K562 (cell line): Measurements from ENCODE around the gene SMIM41. TPM values are rescaled to one million over a fixed set of nuclear protein-coding genes. Genes with fewer than 3 reads are reported as not detected.

ENCODE experiments used
- ATAC-seq: fragments of 200-7000 bp; cut with Tn5 transposase; 3 replicates; pipeline ENCODE4 v1.9.1; 2020; ENCODE audit warnings: moderate library complexity
- BruUV-seq: library from RNA; stranded (reverse); fragments of 400-500 nt; replicated peaks from 2 replicates; lab custom pipeline; 2021; lab: Mats Ljungman, UMichigan
- CTCF ChIA-PET: fragments of 300-600 bp; formaldehyde crosslinking; extraction: SDS; loops from one replicate; lab custom pipeline; 2021; ENCODE audit warnings: low intra/inter-chr PET ratio; lab: Yijun Ruan, JAX
- POLR2A ChIA-PET: fragments of 300-600, 350-650 bp; sonication (Branson Sonifier 250); formaldehyde crosslinking; extraction: SDS; loops from one replicate; lab custom pipeline; 2021; ENCODE audit warnings: antibody characterized with exemption, inconsistent platforms; lab: Yijun Ruan, JAX
- DNase-seq, 4 experiments: peaks; one replicate each; pipeline versions ENCODE4 v3.0.0 to v3.0.0-alpha.2; 2011 to 2018; ENCODE audit warnings: low spot score in 3 of 4, mixed read lengths in 3 of 4; ENCODE audit errors: extremely low read depth in 1 of 4
- FAIRE-seq: peaks from 2 replicates; lab custom pipeline; 2011; peaks lifted over from hg19 to GRCh38; lab: Jason Lieb, UNC
- H2AFZ ChIP-seq: 2 replicates; pipeline ENCODE4 v1.6.0; 2011; ENCODE audit warnings: low read depth, low read length, control low read depth, inconsistent platforms
- H3K27ac ChIP-seq: fragments of 200-600 bp; 3 replicates; pipeline ENCODE4 v1.8.0; 2011; ENCODE audit warnings: low read depth, mild to moderate bottlenecking, control low read depth, inconsistent platforms, low read length, moderate library complexity, mixed read lengths; ENCODE audit errors: extremely low read depth
- H3K27me3 ChIP-seq, 2 experiments: fragments of 300-600 bp in 1 of 2; 2 replicates in 1 of 2; 3 replicates in 1 of 2; pipeline versions ENCODE4 v1.6.0 to v1.8.0; 2011; ENCODE audit warnings: inconsistent platforms in 2 of 2, low read length in 2 of 2, mild to moderate bottlenecking in 1 of 2, mixed read lengths in 1 of 2, moderate library complexity in 1 of 2; ENCODE audit not compliant: control insufficient read depth in 2 of 2, insufficient read depth in 2 of 2
- H3K36me3 ChIP-seq: fragments of 300-600 bp; 3 replicates; pipeline ENCODE4 v1.8.0; 2011; ENCODE audit warnings: mild to moderate bottlenecking, low read length, inconsistent platforms; ENCODE audit not compliant: control insufficient read depth, insufficient read depth
- H3K4me1 ChIP-seq, 2 experiments: fragments of 200-600 bp in 1 of 2; replicated peaks in 1 of 2; 2 replicates in 1 of 2; 3 replicates in 1 of 2; pipeline versions ENCODE4 v1.5.1 to v1.8.0; 2011; ENCODE audit warnings: inconsistent platforms in 2 of 2, low read length in 2 of 2, mild to moderate bottlenecking in 1 of 2, mixed read lengths in 1 of 2, moderate library complexity in 1 of 2; ENCODE audit not compliant: control insufficient read depth in 2 of 2, insufficient read depth in 2 of 2
- H3K4me2 ChIP-seq: 2 replicates; pipeline ENCODE4 v1.6.1; 2011; ENCODE audit warnings: low read length, control low read depth, inconsistent platforms, mixed read lengths; ENCODE audit not compliant: insufficient read depth
- H3K4me3 ChIP-seq: fragments of 200-600 bp; sonication (generic), shearing (Covaris generic); 2 replicates; pipeline ENCODE4 v1.5.1; 2016; ENCODE audit warnings: control low read depth, inconsistent platforms
- H3K79me2 ChIP-seq: fragments of 200-600 bp; 3 replicates; pipeline ENCODE4 v1.8.0; 2011; ENCODE audit warnings: low read length, inconsistent platforms; ENCODE audit not compliant: control insufficient read depth, insufficient read depth
- H3K9ac ChIP-seq, 2 experiments: 2 replicates each; pipeline versions ENCODE4 v1.6.0 to v1.6.1; 2011; ENCODE audit warnings: low read depth in 2 of 2, low read length in 2 of 2, control low read depth in 1 of 2, inconsistent platforms in 1 of 2, mild to moderate bottlenecking in 1 of 2, mixed read lengths in 1 of 2; ENCODE audit not compliant: insufficient read depth in 1 of 2
- H3K9me1 ChIP-seq: one replicate; pipeline ENCODE4 v1.6.0; 2011; ENCODE audit warnings: inconsistent platforms, mild to moderate bottlenecking, low read length, moderate library complexity; ENCODE audit not compliant: control insufficient read depth, insufficient read depth
- H3K9me3 ChIP-seq: replicated peaks from 2 replicates; pipeline ENCODE4 v1.5.1; 2011; ENCODE audit warnings: low read depth, low read length, inconsistent platforms; ENCODE audit not compliant: control insufficient read depth, insufficient read depth
- H4K20me1 ChIP-seq: replicated peaks from 2 replicates; pipeline ENCODE4 v1.6.1; 2011; ENCODE audit warnings: low read length, inconsistent platforms, mixed read lengths; ENCODE audit not compliant: control insufficient read depth, insufficient read depth
- BRD4 ChIP-seq: fragments of 200-600 bp; sonication (generic); IDR thresholded peaks from 2 replicates; pipeline ENCODE4 v1.6.1; 2017; ENCODE audit warnings: inconsistent platforms
- CHD4 ChIP-seq: fragments of 200-600 bp; sonication (generic); IDR thresholded peaks from 3 replicates; pipeline ENCODE4 v1.6.1; 2012; ENCODE audit warnings: low read depth, mild to moderate bottlenecking, mixed read lengths, low read length, inconsistent platforms; ENCODE audit not compliant: insufficient read depth, insufficient replicate concordance, poor library complexity, severe bottlenecking
- NCOR1 ChIP-seq: fragments of 450-650 bp; IDR thresholded peaks from 2 replicates; pipeline ENCODE4 v1.6.1; 2016; ENCODE audit warnings: mild to moderate bottlenecking, moderate library complexity
- PCBP1 ChIP-seq: fragments of 200-400 bp; formaldehyde crosslinking; IDR thresholded peaks from 2 replicates; pipeline ENCODE4 v1.6.1; 2018; ENCODE audit warnings: mild to moderate bottlenecking, low read depth, low read length; ENCODE audit not compliant: poor library complexity, severe bottlenecking
- PHB ChIP-seq: fragments of 250-450 bp; sonication (Bioruptor Pico); IDR thresholded peaks from 2 replicates; pipeline ENCODE4 v1.5.0; 2021
- PML ChIP-seq: IDR thresholded peaks from 2 replicates; pipeline ENCODE4 v1.6.1; 2012; ENCODE audit warnings: low read length, inconsistent platforms
- SREBF1 ChIP-seq: fragments of 150-350 bp; IDR thresholded peaks from 2 replicates; pipeline ENCODE4 v1.6.1; 2014; ENCODE audit warnings: antibody characterized with exemption, low read depth, low read length, borderline replicate concordance
- U2AF1 ChIP-seq: fragments of 200-400 bp; formaldehyde crosslinking; optimal IDR thresholded peaks from 2 replicates; pipeline ENCODE3; 2017; ENCODE audit warnings: mild to moderate bottlenecking, low read depth, low read length, moderate library complexity
- ZFP36 ChIP-seq: fragments of 150-350 bp; IDR thresholded peaks from 2 replicates; pipeline ENCODE4 v1.6.1; 2018; ENCODE audit warnings: low read length, low read depth; ENCODE audit not compliant: partially characterized antibody
- ZNF780A ChIP-seq: fragments of 250-450 bp; sonication (Bioruptor Pico); IDR thresholded peaks from 2 replicates; pipeline ENCODE4 v1.5.0; 2021; ENCODE audit warnings: mild to moderate bottlenecking
- WGBS: fragments of 100-300 bp; shearing (Covaris generic); methylation state at CpG from one replicate; pipeline ENCODE4 v1.1.6; 2016; ENCODE audit warnings: low coverage, mixed read lengths; ENCODE audit not compliant: insufficient coverage; ENCODE audit errors: missing lambda C conversion rate; 5-methylcytosine and 5-hydroxymethylcytosine counted together
- in situ Hi-C: fragments of 300-500 bp; cut with MboI; formaldehyde crosslinking; loops from 4 replicates; pipeline ENCODE4 v1.15.0; 2018; ENCODE audit warnings: inconsistent platforms, mixed read lengths
- intact Hi-C: fragments of 100-400 bp; cut with micrococcal nuclease; formaldehyde crosslinking; loops from 2 replicates; pipeline ENCODE4 v1.14.2; 2022
- polyA plus RNA-seq, 8 experiments: library from polyadenylated mRNA; depleted of rRNA in 4 of 8; stranded (reverse) in 5 of 8; unstranded in 3 of 8; fragments of >200 nt; fragmentation: Nextera tagmentation in 2 of 8; fragmentation: Illumina TruSeq in 1 of 8; extraction: Ambion mirVana in 2 of 8; extraction: Trizol in 1 of 8; gene quantifications; 2 replicates each; pipeline versions ENCODE4 v1.2.1 to v1.2.3, GENCODE V29; 2011 to 2014; ENCODE audit warnings: inconsistent platforms in 1 of 8, missing spikeins in 1 of 8
- total RNA-seq, 7 experiments: library from RNA; depleted of rRNA in 6 of 7; stranded (reverse); fragments of >200 nt in 6 of 7; fragmentation: Illumina TruSeq in 2 of 7; extraction: Trizol in 2 of 7; gene quantifications; 2 replicates each; pipeline versions ENCODE4 v1.2.1 to v1.2.3, GENCODE V29; 2011 to 2021; ENCODE audit warnings: low replicate concordance in 1 of 7
- TF ChIP-seq, protein P1 (sequence below): fragments of 450-650 bp; formaldehyde crosslinking; IDR thresholded peaks from 2 replicates; pipeline ENCODE4 v1.4.0; 2022; ENCODE audit warnings: mild to moderate bottlenecking, moderate library complexity
- TF ChIP-seq, protein P2 (sequence below): sonication (generic); formaldehyde crosslinking; IDR thresholded peaks from 2 replicates; pipeline ENCODE4 v1.8.0; 2022; ENCODE audit warnings: mild to moderate bottlenecking, missing genetic modification reagents, borderline replicate concordance

Gene SMIM41
- total and polyA plus RNA-seq, 9 of the 15 experiments (the other 6 are each of a cell fraction or from before 2014, with no cell fraction given): not detected

DNA sequence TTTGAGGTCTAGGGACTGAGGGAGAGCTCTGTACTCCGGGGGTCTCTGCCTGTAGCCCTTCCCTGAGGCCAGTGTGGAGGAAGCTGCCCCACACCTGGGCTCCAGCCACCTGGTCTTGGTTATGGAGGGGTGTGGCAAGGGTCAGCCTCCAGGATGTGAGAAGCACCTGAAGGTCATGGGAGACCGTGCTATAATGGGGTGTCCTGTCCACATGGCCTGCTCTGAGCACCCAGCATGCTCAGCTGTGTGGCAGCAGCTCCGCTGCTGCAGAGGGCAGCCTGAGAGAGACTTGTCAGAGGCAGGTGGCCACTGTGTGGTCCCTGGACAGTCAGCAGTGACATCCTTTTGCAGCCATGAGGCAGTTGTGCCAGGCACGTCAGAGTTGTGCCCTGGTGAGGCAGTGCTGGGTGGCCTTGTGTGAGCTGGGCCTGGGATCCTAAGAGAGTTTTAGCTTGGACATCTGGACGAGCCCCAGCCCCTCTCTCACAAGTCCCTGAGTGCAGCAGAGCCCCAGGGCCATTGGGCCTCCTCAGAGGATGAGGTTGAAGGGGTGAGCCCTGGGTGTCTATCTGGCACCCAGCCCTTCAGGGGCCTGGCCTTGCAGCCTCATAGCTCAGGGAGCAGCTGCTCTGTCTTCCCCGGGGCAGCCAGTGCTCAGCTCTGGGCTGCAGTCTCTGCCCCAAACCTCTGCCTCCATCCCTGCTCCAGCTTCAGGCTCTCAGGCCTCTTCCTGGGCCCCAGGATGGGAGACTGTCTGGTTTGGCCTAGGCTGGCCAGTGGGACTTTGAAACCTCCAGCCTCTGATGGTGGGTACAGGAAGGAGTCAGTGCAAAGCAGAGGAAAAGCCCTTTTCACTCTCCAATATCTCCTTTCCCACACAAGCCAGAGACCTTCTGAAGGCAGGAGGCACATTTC is 17.1 kb upstream of the SMIM41 start:
- H3K27me3 ChIP-seq: peaks cover 0 to 5% of the 10 kb centered on the region in 2 experiments; a peak in 2 of 5 replicates
- no peak for DNase-seq
- ChIA-PET CTCF (no interaction called here), POLR2A (interaction anchor here (0.7 to 1.4 kb wide), 3 partner anchors 9 to 30 kb away, joined by 3 to 5 read pairs (median 4); no protein-coding TSS in a partner anchor)
- WGBS: 62% methylated on average over 5 of the region's 6 CpGs
- no peak overlapping the region for H3K4me2 ChIP-seq
- TF ChIP-seq, protein P1, sequence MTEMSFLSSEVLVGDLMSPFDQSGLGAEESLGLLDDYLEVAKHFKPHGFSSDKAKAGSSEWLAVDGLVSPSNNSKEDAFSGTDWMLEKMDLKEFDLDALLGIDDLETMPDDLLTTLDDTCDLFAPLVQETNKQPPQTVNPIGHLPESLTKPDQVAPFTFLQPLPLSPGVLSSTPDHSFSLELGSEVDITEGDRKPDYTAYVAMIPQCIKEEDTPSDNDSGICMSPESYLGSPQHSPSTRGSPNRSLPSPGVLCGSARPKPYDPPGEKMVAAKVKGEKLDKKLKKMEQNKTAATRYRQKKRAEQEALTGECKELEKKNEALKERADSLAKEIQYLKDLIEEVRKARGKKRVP (CRISPR knock-in tag): no peak
- TF ChIP-seq, protein P2, sequence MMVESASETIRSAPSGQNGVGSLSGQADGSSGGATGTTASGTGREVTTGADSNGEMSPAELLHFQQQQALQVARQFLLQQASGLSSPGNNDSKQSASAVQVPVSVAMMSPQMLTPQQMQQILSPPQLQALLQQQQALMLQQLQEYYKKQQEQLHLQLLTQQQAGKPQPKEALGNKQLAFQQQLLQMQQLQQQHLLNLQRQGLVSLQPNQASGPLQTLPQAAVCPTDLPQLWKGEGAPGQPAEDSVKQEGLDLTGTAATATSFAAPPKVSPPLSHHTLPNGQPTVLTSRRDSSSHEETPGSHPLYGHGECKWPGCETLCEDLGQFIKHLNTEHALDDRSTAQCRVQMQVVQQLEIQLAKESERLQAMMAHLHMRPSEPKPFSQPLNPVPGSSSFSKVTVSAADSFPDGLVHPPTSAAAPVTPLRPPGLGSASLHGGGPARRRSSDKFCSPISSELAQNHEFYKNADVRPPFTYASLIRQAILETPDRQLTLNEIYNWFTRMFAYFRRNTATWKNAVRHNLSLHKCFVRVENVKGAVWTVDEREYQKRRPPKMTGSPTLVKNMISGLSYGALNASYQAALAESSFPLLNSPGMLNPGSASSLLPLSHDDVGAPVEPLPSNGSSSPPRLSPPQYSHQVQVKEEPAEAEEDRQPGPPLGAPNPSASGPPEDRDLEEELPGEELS (CRISPR knock-in tag): no peak
- TF ChIP-seq PHB (CRISPR knock-in tag) (no peak), CHD4 (no peak), BRD4 (no peak), ZFP36 (no peak), ZNF780A (no peak), PML (no peak), NCOR1 (no peak), U2AF1 (no peak), SREBF1 (no peak), PCBP1 (no peak)
- TF ChIP-seq, all 486 proteins: peak for 0
- Histone ChIP-seq H3K79me2 (no peaks in the 10 kb centered on the region), H3K9ac (peak overlapping the region in 1 of 2 experiments; percentile 78; a peak in 2 of 4 replicates), H3K27ac (no peak overlapping the region), H3K4me3 (no peak overlapping the region), H3K9me1 (no peaks in the 10 kb centered on the region), H3K4me1 (peaks cover 9 to 33% of the 10 kb centered on the region in 2 experiments; a peak in 4 of 5 replicates), H3K9me3 (no peaks in the 10 kb centered on the region), H4K20me1 (no peaks in the 10 kb centered on the region), H2AFZ (no peak overlapping the region), H3K36me3 (no peaks in the 10 kb centered on the region)
- intact Hi-C loops: no loop called here
- FAIRE-seq (no peak), ATAC-seq (no peak)
- BruUV-seq: no TSS peak
- in situ Hi-C loops: no loop called here
